Psoas muscle (tissue), 8 donors: ENCODE results near the gene LMNTD2. TPM values are rescaled to one million over a fixed set of nuclear protein-coding genes. Genes with fewer than 3 reads are reported as not detected.

ENCODE experiments used
- ATAC-seq, 4 donors: fragments of 200-7000 bp; cut with Tn5 transposase; one replicate each; pipeline ENCODE4 v1.9.1; 2020; ENCODE audit warnings: moderate library complexity in 3 of 4, mild to moderate bottlenecking in 2 of 4
- DNase-seq, 2 donors: peaks; one replicate each; pipeline ENCODE4 v3.0.0-alpha.2; 2020
- H3K27ac ChIP-seq: fragments of 200-600 bp; one replicate; pipeline ENCODE4 v1.8.0; 2022
- H3K27me3 ChIP-seq, 3 donors: fragments of 200-600 bp in 1 of 3; one replicate each; pipeline versions ENCODE4 v1.6.1 to v1.8.0; 2013 to 2022; ENCODE audit warnings: low read length in 2 of 3, mild to moderate bottlenecking in 2 of 3, moderate library complexity in 1 of 3; ENCODE audit not compliant: insufficient read depth in 3 of 3
- H3K36me3 ChIP-seq, 2 donors: fragments of 200-600 bp in 1 of 2; one replicate each; pipeline versions ENCODE4 v1.6.1 to v1.8.0; 2013 to 2022; ENCODE audit warnings: low read depth in 1 of 2, mild to moderate bottlenecking in 1 of 2, moderate library complexity in 1 of 2; ENCODE audit not compliant: insufficient read depth in 1 of 2
- H3K4me1 ChIP-seq: fragments of 200-600 bp; one replicate; pipeline ENCODE4 v1.8.0; 2022
- H3K4me3 ChIP-seq: fragments of 200-600 bp; one replicate; pipeline ENCODE4 v1.8.0; 2022; ENCODE audit warnings: mild to moderate bottlenecking
- H3K9me3 ChIP-seq: fragments of 200-600 bp; one replicate; pipeline ENCODE4 v1.8.0; 2022
- CTCF ChIP-seq: fragments of 200-600 bp; IDR thresholded peaks from one replicate; pipeline ENCODE4 v1.8.0; 2022; ENCODE audit warnings: antibody characterized with exemption
- WGBS, 3 donors: extraction: QIAGEN DNeasy Blood & Tissue Kit; methylation state at CpG; one replicate each; pipeline versions ENCODE4 v1.1.6 to v1.1.7; 2013; 5-methylcytosine and 5-hydroxymethylcytosine counted together
- intact Hi-C, 2 donors: fragments of 100-400 bp; cut with DNase I; formaldehyde crosslinking; loops; one replicate each; pipeline versions ENCODE4 v1.11.0 to v1.14.2; 2022
- polyA plus RNA-seq, 3 donors: library from polyadenylated mRNA; stranded (reverse); fragments of 200-250 nt; gene quantifications; one replicate each; pipeline ENCODE4 v1.2.3, GENCODE V29; 2013
- total RNA-seq, 4 donors: library from RNA; stranded (reverse); fragmentation: NEBNext Ultra II Directional in 2 of 4; extraction: Animal tissue kit (Norgen Biotek cat#: 25700) in 2 of 4; gene quantifications; one replicate each; pipeline versions ENCODE4 v1.2.1 to v1.2.4, GENCODE V29; 2021 to 2023
- donor health status: healthy with polysubstance abuse.
- donor health status: DM: no; HTN: no; CAD: no; lungs with moderate emphysema.
- donor health status: Bipolar disorder and iron deficiency.
- donor health status: healthy.
- donor health status: DM: yes; HTN: yes; CAD: no.
- donor health status: DM: no; HTN: no; CAD: no.
- donor health status: DM: no; HTN: no; CAD: no.
- donor health status: DM: yes; HTN: yes; CAD: no.

Gene LMNTD2
- total and polyA plus RNA-seq, 7 donors, result 0.04 to 0.27 (median 0.12) TPM; not detected in 2

- Histone ChIP-seq H3K4me1 (no peaks in the 10 kb centered on the region), H3K27ac (no peak overlapping the region), H3K4me3 (no peak overlapping the region), H3K9me3 (no peaks in the 10 kb centered on the region), H3K36me3 (peaks cover 0 to 100% of the 10 kb centered on the region in 2 donors), H3K27me3 (no peaks in the 10 kb centered on the region)
- no peak for TF ChIP-seq CTCF
- ATAC-seq (no peak), DNase-seq (no peak)
- 72 to 82% (median 82%) methylated on average over 11 of the region's 11 CpGs for WGBS, 3 donors
- intact Hi-C loops, result no loop called here
Observed at GRCh38 chr11:590997-591396, 30.5 kb upstream of the LMNTD2 start.

DNA sequence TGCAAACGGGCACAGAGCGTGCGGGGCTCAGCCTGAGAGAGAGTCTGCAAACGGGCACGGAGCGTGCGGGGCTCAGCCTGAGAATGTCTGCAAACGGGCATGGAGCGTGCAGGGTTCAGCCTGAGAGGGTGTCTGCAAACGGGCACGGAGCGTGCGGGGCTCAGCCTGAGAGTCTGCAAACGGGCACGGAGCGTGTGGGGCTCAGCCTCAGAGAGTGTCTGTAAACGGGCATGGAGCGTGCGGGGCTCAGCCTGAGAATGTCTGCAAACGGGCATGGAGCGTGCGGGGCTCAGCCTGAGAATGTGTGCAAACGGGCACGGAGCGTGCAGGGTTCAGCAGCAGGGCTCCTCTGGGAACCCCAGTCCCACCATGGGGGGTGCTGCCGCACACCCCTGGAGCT lies 29.3 kb upstream of the LMNTD2 start:
- Histone ChIP-seq H3K27me3 (no peaks in the 10 kb centered on the region), H3K27ac (no peak overlapping the region), H3K4me3 (no peak overlapping the region), H3K9me3 (no peaks in the 10 kb centered on the region), H3K4me1 (no peaks in the 10 kb centered on the region), H3K36me3 (peaks cover 0 to 95% of the 10 kb centered on the region in 2 donors)
- TF ChIP-seq CTCF, result no peak
- no peak for DNase-seq
- ATAC-seq, result no peak
- intact Hi-C loops, result no loop called here
- 94 to 95% (median 94%) methylated on average over 26 of the region's 26 CpGs for whole genome bisulfite sequencing, 3 donors

GRCh38 chr11:587978-588380 lies 27.4 kb upstream of the LMNTD2 start:
- H3K27ac ChIP-seq, result no peak overlapping the region
- no peaks in the 10 kb centered on the region for H3K4me1 ChIP-seq
- 68 to 80% (median 79%) methylated on average over 6 of the region's 6 CpGs for WGBS, 3 donors
- peaks cover 0 to 93% of the 10 kb centered on the region in 2 donors for H3K36me3 ChIP-seq
- intact Hi-C loops, result no loop called here
- H3K4me3 ChIP-seq, result no peak overlapping the region
- no peak for TF ChIP-seq CTCF
- peak in 1 of 2 donors; percentile 58 for DNase-seq
- H3K9me3 ChIP-seq, result no peaks in the 10 kb centered on the region
- peak in 3 of 4 donors; percentile 56 to 68 (median 56) for ATAC-seq
- no peaks in the 10 kb centered on the region for H3K27me3 ChIP-seq

DNA sequence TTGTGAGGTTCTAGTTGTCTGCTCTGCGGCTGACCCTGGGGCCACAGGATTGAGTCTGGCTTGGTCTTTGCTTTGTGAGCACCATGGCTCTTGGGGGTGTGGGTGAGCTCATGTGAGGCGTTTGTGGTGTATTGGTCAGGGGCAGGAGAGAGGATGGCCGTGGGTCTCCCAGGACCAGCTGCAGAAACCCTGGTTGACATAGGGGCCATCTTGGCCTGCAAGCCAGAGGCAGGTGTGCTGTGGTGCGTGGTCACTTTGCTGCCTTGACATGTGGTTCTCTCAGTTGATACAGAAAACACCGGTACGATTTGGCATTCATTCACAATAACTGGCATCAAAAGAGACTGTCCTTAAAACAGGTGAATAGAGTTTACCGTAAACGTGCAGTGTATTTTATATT lies 27.0 kb upstream of the LMNTD2 start:
- 80 to 85% (median 83%) methylated on average over 8 of the region's 8 CpGs for WGBS, 3 donors
- intact Hi-C loops, result no loop called here

More for the DNA sequence above, 27.0 kb upstream of the LMNTD2 start:
- DNase-seq (no peak), ATAC-seq (peak in 1 of 4 donors; percentile 12)
- H3K27me3 ChIP-seq, result no peaks in the 10 kb centered on the region
- H3K4me3 ChIP-seq, result no peak overlapping the region
- H3K27ac ChIP-seq, result no peak overlapping the region
- H3K4me1 ChIP-seq, result no peaks in the 10 kb centered on the region
- peaks cover 0 to 93% of the 10 kb centered on the region in 2 donors for H3K36me3 ChIP-seq
- no peaks in the 10 kb centered on the region for H3K9me3 ChIP-seq
- no peak for TF ChIP-seq CTCF
